BLaER1 treated with 17β-estradiol and CSF1 and Interleukin-3, amounts not matched to agents 10 nM and 100 nM (cell line): ENCODE results near the gene DNAJB5.

Experiments
- H3K27ac ChIP-seq, 11 experiments: shearing (Covaris generic); formaldehyde crosslinking; 2 replicates each; pipeline ENCODE4 v1.8.1; 2022
- H3K27me3 ChIP-seq, 11 experiments: shearing (Covaris generic); formaldehyde crosslinking; 2 replicates each; pipeline ENCODE4 v1.8.1; 2022
- H3K36me3 ChIP-seq, 11 experiments: shearing (Covaris generic); formaldehyde crosslinking; 2 replicates each; pipeline ENCODE4 v1.8.1; 2022
- H3K4me1 ChIP-seq, 10 experiments: shearing (Covaris generic); formaldehyde crosslinking; 2 replicates each; pipeline ENCODE4 v1.8.1; 2022
- H3K4me2 ChIP-seq, 11 experiments: shearing (Covaris generic); formaldehyde crosslinking; 2 replicates each; pipeline ENCODE4 v1.8.1; 2022
- H3K4me3 ChIP-seq, 10 experiments: shearing (Covaris generic); formaldehyde crosslinking; 2 replicates each; pipeline ENCODE4 v1.8.1; 2022
- H3K9ac ChIP-seq, 11 experiments: shearing (Covaris generic); formaldehyde crosslinking; 2 replicates each; pipeline ENCODE4 v1.8.1; 2022
- H3K9me3 ChIP-seq, 11 experiments: shearing (Covaris generic); formaldehyde crosslinking; replicated peaks in 1 of 11; 2 replicates each; pipeline ENCODE4 v1.8.1; 2022
- H4K20me1 ChIP-seq, 11 experiments: shearing (Covaris generic); formaldehyde crosslinking; 2 replicates each; pipeline ENCODE4 v1.8.1; 2022
- Cebpa-rat ChIP-seq, 11 experiments: shearing (Covaris generic); IDR thresholded peaks; 2 replicates each; pipeline ENCODE4 v1.8.1; 2022

The DNAJB5 gene

GRCh38 chr9:34994900-34995669 lies 5.5 kb downstream of the DNAJB5 start:
- Histone ChIP-seq H3K36me3 (peaks cover 11 to 41% (median 22%) of the 10 kb centered on the region in 11 experiments; a peak in 20 of 22 replicates), H3K27ac (peak overlapping the region in 1 of 11 experiments; percentile 7; a peak in 1 of 22 replicates), H3K9ac (peak overlapping the region in 4 of 11 experiments; percentile 18 to 77 (median 64); a peak in 3 of 22 replicates)

GRCh38 chr9:34995670-34996060 lies 6.1 kb downstream of the DNAJB5 start:
- no peak for TF ChIP-seq Cebpa-rat (IDR thresholded peaks at IDR 0.05)
- Histone ChIP-seq H3K4me2 (peak overlapping the region in 4 of 11 experiments; percentile 6 to 98 (median 89); a peak in 5 of 22 replicates), H3K4me1 (peaks cover 38 to 53% (median 47%) of the 10 kb centered on the region in 10 experiments), H3K9ac (peak overlapping the region in 1 of 11 experiments; percentile 77; a peak in 1 of 22 replicates), H3K9me3 (no peaks in the 10 kb centered on the region), H3K27me3 (no peaks in the 10 kb centered on the region), H3K36me3 (peaks cover 11 to 41% (median 22%) of the 10 kb centered on the region in 11 experiments; a peak in 20 of 22 replicates), H3K4me3 (no peak overlapping the region), H4K20me1 (peaks cover 0 to 15% (median 0%) of the 10 kb centered on the region in 11 experiments; a peak in 4 of 22 replicates), H3K27ac (0 out of 22 replicates have a peak overlapping the region, but pooled peaks of 1 of the 11 experiments have one; percentile 7)

More at GRCh38 chr9:34994900-34995669, 5.5 kb downstream of the DNAJB5 start:
- no peak for TF ChIP-seq Cebpa-rat (IDR thresholded peaks at IDR 0.05)
- no peaks in the 10 kb centered on the region for H3K27me3 ChIP-seq
- H3K9me3 ChIP-seq = no peaks in the 10 kb centered on the region
- no peak overlapping the region for H3K4me3 ChIP-seq
- H3K4me2 ChIP-seq = peak overlapping the region in 7 of 11 experiments; percentile 6 to 98 (median 71); a peak in 10 of 22 replicates
- H4K20me1 ChIP-seq = peaks cover 0 to 15% (median 0%) of the 10 kb centered on the region in 11 experiments; a peak in 4 of 22 replicates
- peaks cover 43 to 59% (median 53%) of the 10 kb centered on the region in 10 experiments for H3K4me1 ChIP-seq

GRCh38 chr9:34996181-34996904 lies 6.8 kb downstream of the DNAJB5 start:
- no peaks in the 10 kb centered on the region for H3K9me3 ChIP-seq
- no peak for TF ChIP-seq Cebpa-rat (IDR thresholded peaks at IDR 0.05)
- peaks cover 0 to 15% (median 0%) of the 10 kb centered on the region in 11 experiments; a peak in 4 of 22 replicates for H4K20me1 ChIP-seq
- peaks cover 31 to 47% (median 40%) of the 10 kb centered on the region in 10 experiments for H3K4me1 ChIP-seq
- no peak overlapping the region; a peak in 1 of 22 replicates for H3K4me2 ChIP-seq
- H3K27ac ChIP-seq = no peak overlapping the region
- H3K4me3 ChIP-seq = no peak overlapping the region
- H3K27me3 ChIP-seq = no peaks in the 10 kb centered on the region
- no peak overlapping the region for H3K9ac ChIP-seq
- H3K36me3 ChIP-seq = peaks cover 11 to 41% (median 22%) of the 10 kb centered on the region in 11 experiments; a peak in 20 of 22 replicates

- Histone ChIP-seq H3K9ac (no peak overlapping the region), H4K20me1 (peaks cover 0 to 15% (median 0%) of the 10 kb centered on the region in 11 experiments; a peak in 4 of 22 replicates), H3K9me3 (no peaks in the 10 kb centered on the region), H3K27me3 (no peaks in the 10 kb centered on the region), H3K4me1 (peaks cover 29 to 41% (median 36%) of the 10 kb centered on the region in 10 experiments), H3K36me3 (peaks cover 11 to 41% (median 22%) of the 10 kb centered on the region in 11 experiments; a peak in 20 of 22 replicates), H3K27ac (no peak overlapping the region), H3K4me2 (no peak overlapping the region), H3K4me3 (no peak overlapping the region)
- TF ChIP-seq Cebpa-rat (IDR thresholded peaks at IDR 0.05) = no peak
Observed at GRCh38 chr9:34996905-34997279, 7.3 kb downstream of the DNAJB5 start.

- no peak overlapping the region for H3K4me3 ChIP-seq
- no peak for TF ChIP-seq Cebpa-rat (IDR thresholded peaks at IDR 0.05)
- H3K9me3 ChIP-seq = no peaks in the 10 kb centered on the region
- peaks cover 0 to 15% (median 0%) of the 10 kb centered on the region in 11 experiments; a peak in 4 of 22 replicates for H4K20me1 ChIP-seq
- H3K4me1 ChIP-seq = peaks cover 24 to 36% (median 31%) of the 10 kb centered on the region in 10 experiments
- no peak overlapping the region for H3K27ac ChIP-seq
- H3K4me2 ChIP-seq = no peak overlapping the region
- H3K9ac ChIP-seq = no peak overlapping the region
- peaks cover 11 to 41% (median 22%) of the 10 kb centered on the region in 11 experiments; a peak in 20 of 22 replicates for H3K36me3 ChIP-seq
- no peaks in the 10 kb centered on the region for H3K27me3 ChIP-seq
Observed at GRCh38 chr9:34997379-34997781, 7.8 kb downstream of the DNAJB5 start.

- H3K9ac ChIP-seq = no peak overlapping the region
- no peaks in the 10 kb centered on the region for H3K27me3 ChIP-seq
- H3K4me2 ChIP-seq = no peak overlapping the region
- no peak for TF ChIP-seq Cebpa-rat (IDR thresholded peaks at IDR 0.05)
- peaks cover 0 to 15% (median 0%) of the 10 kb centered on the region in 11 experiments; a peak in 4 of 22 replicates for H4K20me1 ChIP-seq
- H3K27ac ChIP-seq = no peak overlapping the region
- no peaks in the 10 kb centered on the region for H3K9me3 ChIP-seq
- H3K36me3 ChIP-seq = peaks cover 11 to 41% (median 22%) of the 10 kb centered on the region in 11 experiments; a peak in 20 of 22 replicates
- H3K4me3 ChIP-seq = no peak overlapping the region
- peaks cover 15 to 27% (median 22%) of the 10 kb centered on the region in 10 experiments for H3K4me1 ChIP-seq
Observed at GRCh38 chr9:34998266-34998665, 8.7 kb downstream of the DNAJB5 start.

GRCh38 chr9:34999576-34999975 lies 10.0 kb downstream of the DNAJB5 start:
- Histone ChIP-seq H3K9me3 (no peaks in the 10 kb centered on the region), H4K20me1 (peaks cover 0 to 9% (median 0%) of the 10 kb centered on the region in 11 experiments; a peak in 3 of 22 replicates), H3K36me3 (peaks cover 11 to 41% (median 22%) of the 10 kb centered on the region in 11 experiments; a peak in 20 of 22 replicates), H3K27ac (no peak overlapping the region), H3K4me3 (no peak overlapping the region), H3K27me3 (no peaks in the 10 kb centered on the region), H3K4me2 (no peak overlapping the region), H3K4me1 (peaks cover 2 to 14% (median 9%) of the 10 kb centered on the region in 10 experiments; a peak in 16 of 20 replicates), H3K9ac (no peak overlapping the region)
- TF ChIP-seq Cebpa-rat (IDR thresholded peaks at IDR 0.05) = no peak

GRCh38 chr9:35000535-35001284 lies 11.2 kb downstream of the DNAJB5 start:
- Histone ChIP-seq H3K4me1 (peaks cover 0 to 3% (median under 1%) of the 10 kb centered on the region in 10 experiments; a peak in 7 of 20 replicates), H3K9me3 (no peaks in the 10 kb centered on the region), H3K27me3 (no peaks in the 10 kb centered on the region), H4K20me1 (peaks cover 0 to 9% (median 0%) of the 10 kb centered on the region in 11 experiments; a peak in 2 of 22 replicates), H3K27ac (no peak overlapping the region), H3K9ac (no peak overlapping the region), H3K4me3 (no peak overlapping the region), H3K36me3 (peaks cover 11 to 32% (median 22%) of the 10 kb centered on the region in 11 experiments; a peak in 20 of 22 replicates), H3K4me2 (no peak overlapping the region)
- TF ChIP-seq Cebpa-rat (IDR thresholded peaks at IDR 0.05) = no peak
